ENCODE data around the gene CSNK2B.

- TF ChIP-seq POLR2A (IDR thresholded peaks at IDR 0.05) (no peak), CTCF (IDR thresholded peaks at IDR 0.05) (no peak)
These were observed 34.1 kb upstream of the CSNK2B start for GRCh38 chr6:31631681-31632278.

Measured in thyroid gland (tissue), 4 donors.